A673 (cell line): ENCODE data around the gene PER2. TPM values are rescaled to one million over a fixed set of nuclear protein-coding genes. Genes with fewer than 3 reads are reported as not detected.
A peak's percentile ranks its signal among the peaks of the same experiment; 100 is the strongest.

Experiments
- BruUV-seq: library from RNA; stranded (reverse); fragments of 400-500 nt; replicated peaks from 2 replicates; lab custom pipeline; 2021; lab: Mats Ljungman, UMichigan
- CTCF ChIA-PET: fragments of 300-600 bp; sonication (Branson Sonifier 250); formaldehyde crosslinking; loops from one replicate; lab custom pipeline; 2022; ENCODE audit warnings: antibody characterized with exemption; lab: Charles Lee
- POLR2A ChIA-PET: fragments of 300-600 bp; sonication (Branson Sonifier 250); formaldehyde crosslinking; loops from one replicate; lab custom pipeline; 2022; ENCODE audit warnings: antibody characterized with exemption; ENCODE audit not compliant: low non-redundant PET; lab: Charles Lee
- DNase-seq: peaks from one replicate; pipeline ENCODE4 v3.0.0-alpha.2; 2015; ENCODE audit warnings: low spot score
- H3K27ac ChIP-seq: fragments of 200-600 bp; sonication (generic); 2 replicates; pipeline ENCODE4 v1.5.1; 2016; ENCODE audit warnings: mixed run types, low read depth, mild to moderate bottlenecking, mixed read lengths, antibody characterized with exemption, low read length; ENCODE audit not compliant: poor library complexity, severe bottlenecking
- H3K27me3 ChIP-seq: fragments of 200-600 bp; sonication (generic); replicated peaks from 2 replicates; pipeline ENCODE4 v1.6.1; 2017; ENCODE audit warnings: mixed run types, low read depth, mild to moderate bottlenecking, mixed read lengths, antibody characterized with exemption, low read length; ENCODE audit not compliant: insufficient read depth, poor library complexity
- H3K36me3 ChIP-seq: fragments of 200-600 bp; sonication (generic); 2 replicates; pipeline ENCODE4 v1.6.1; 2016; ENCODE audit warnings: mixed run types, mild to moderate bottlenecking, mixed read lengths, antibody characterized with exemption, low read length; ENCODE audit not compliant: insufficient read depth, poor library complexity, severe bottlenecking
- H3K4me1 ChIP-seq: fragments of 200-600 bp; sonication (generic); 2 replicates; pipeline ENCODE4 v1.6.1; 2017; ENCODE audit warnings: mixed run types, mild to moderate bottlenecking, mixed read lengths, antibody characterized with exemption, low read length; ENCODE audit not compliant: insufficient read depth, poor library complexity, severe bottlenecking
- H3K4me3 ChIP-seq: fragments of 200-600 bp; sonication (generic); 2 replicates; pipeline ENCODE4 v1.5.1; 2016; ENCODE audit warnings: low read depth, mixed run types, mild to moderate bottlenecking, mixed read lengths, low read length; ENCODE audit not compliant: poor library complexity, severe bottlenecking
- H3K9me3 ChIP-seq: fragments of 200-600 bp; sonication (generic); 2 replicates; pipeline ENCODE4 v1.6.1; 2016; ENCODE audit warnings: mixed run types, low read depth, mild to moderate bottlenecking, mixed read lengths, antibody characterized with exemption, low read length; ENCODE audit not compliant: poor library complexity, severe bottlenecking
- EZH2 ChIP-seq: fragments of 200-600 bp; sonication (generic); IDR thresholded peaks from 2 replicates; pipeline ENCODE4 v1.6.1; 2017; ENCODE audit warnings: borderline replicate concordance, low read depth, mild to moderate bottlenecking, mixed read lengths, antibody characterized with exemption, low read length; ENCODE audit not compliant: poor library complexity, severe bottlenecking
- intact Hi-C: fragments of 100-400 bp; cut with micrococcal nuclease; formaldehyde crosslinking; loops from one replicate; pipeline ENCODE4 v1.10.0; 2022; ENCODE audit not compliant: unreplicated experiment
- total RNA-seq: library from RNA; stranded (reverse); gene quantifications from 2 replicates; pipeline ENCODE4 v1.2.3, GENCODE V29; 2021
- TF ChIP-seq, protein P1 (sequence below): fragments of 300-800, 200-600 bp; sonication (generic); conservative IDR thresholded peaks from 2 replicates; pipeline ENCODE4 v1.5.1; 2017; ENCODE audit warnings: low read depth, mild to moderate bottlenecking, antibody characterized with exemption, low read length, moderate library complexity, mixed read lengths

The PER2 gene
- total RNA-seq, 1 experiment from 2014 or later: 7.5 TPM

GRCh38 chr2:238203094-238203972 is 85.1 kb downstream of the PER2 start, which contains the start of gene ILKAP:
ILKAP (minus strand) TSS chr2:238203695; CDS start chr2:238203553, 142 bp downstream.
- H3K27me3 ChIP-seq: peaks cover 2% of the 10 kb centered on the region
- no TSS peak for BruUV-seq
- intact Hi-C loops: no loop called here
- no peaks in the 10 kb centered on the region for H3K36me3 ChIP-seq
- H3K4me1 ChIP-seq: peaks cover 21% of the 10 kb centered on the region
- TF ChIP-seq EZH2: no peak
- TF ChIP-seq, protein P1, sequence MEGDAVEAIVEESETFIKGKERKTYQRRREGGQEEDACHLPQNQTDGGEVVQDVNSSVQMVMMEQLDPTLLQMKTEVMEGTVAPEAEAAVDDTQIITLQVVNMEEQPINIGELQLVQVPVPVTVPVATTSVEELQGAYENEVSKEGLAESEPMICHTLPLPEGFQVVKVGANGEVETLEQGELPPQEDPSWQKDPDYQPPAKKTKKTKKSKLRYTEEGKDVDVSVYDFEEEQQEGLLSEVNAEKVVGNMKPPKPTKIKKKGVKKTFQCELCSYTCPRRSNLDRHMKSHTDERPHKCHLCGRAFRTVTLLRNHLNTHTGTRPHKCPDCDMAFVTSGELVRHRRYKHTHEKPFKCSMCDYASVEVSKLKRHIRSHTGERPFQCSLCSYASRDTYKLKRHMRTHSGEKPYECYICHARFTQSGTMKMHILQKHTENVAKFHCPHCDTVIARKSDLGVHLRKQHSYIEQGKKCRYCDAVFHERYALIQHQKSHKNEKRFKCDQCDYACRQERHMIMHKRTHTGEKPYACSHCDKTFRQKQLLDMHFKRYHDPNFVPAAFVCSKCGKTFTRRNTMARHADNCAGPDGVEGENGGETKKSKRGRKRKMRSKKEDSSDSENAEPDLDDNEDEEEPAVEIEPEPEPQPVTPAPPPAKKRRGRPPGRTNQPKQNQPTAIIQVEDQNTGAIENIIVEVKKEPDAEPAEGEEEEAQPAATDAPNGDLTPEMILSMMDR: no peak
- peak within 1 kb of the TSS; percentile 91 for H3K27ac ChIP-seq
- H3K4me3 ChIP-seq: peak within 1 kb of the TSS; percentile 92
- no peaks in the 10 kb centered on the region for H3K9me3 ChIP-seq
- ChIA-PET CTCF (interaction anchor here (0.6 kb wide), 1 partner anchor 18 kb away, joined by 4 read pairs; no protein-coding TSS in a partner anchor), POLR2A (no interaction called here)
- peak; percentile 91 for DNase-seq

- TSS peak; percentile 35 for BruUV-seq
- intact Hi-C loops: no loop called here
- Histone ChIP-seq H3K4me3 (peak overlapping the region; percentile 92), H3K4me1 (peaks cover 21% of the 10 kb centered on the region), H3K9me3 (no peaks in the 10 kb centered on the region), H3K27ac (peak overlapping the region; percentile 91), H3K27me3 (no peaks in the 10 kb centered on the region), H3K36me3 (no peaks in the 10 kb centered on the region)
- ChIA-PET CTCF (interaction anchor here (0.6 kb wide), 1 partner anchor 19 kb away, joined by 4 read pairs; no protein-coding TSS in a partner anchor), POLR2A (no interaction called here)
- peak; percentile 19 for DNase-seq
- TF ChIP-seq, protein P1: no peak
- no peak for TF ChIP-seq EZH2
These were observed 85.9 kb downstream of the PER2 start for GRCh38 chr2:238202326-238203093.

Other genes starting within 250 kb of the PER2 start
- gene SCLY, start 227.6 kb downstream of the PER2 start, total RNA-seq: 69.9 and 72.4 TPM in 2 replicates
- gene ESPNL, start 188.3 kb downstream of the PER2 start, total RNA-seq: 0.30 and 0.72 TPM in 2 replicates
- gene KLHL30, start 149.9 kb downstream of the PER2 start, total RNA-seq: 0.09 TPM in 1 of 2 replicates, not detected in the other
- 6.1 and 8.6 TPM in 2 replicates for gene ERFE, start 129.6 kb downstream of the PER2 start, total RNA-seq
- gene ILKAP, start 84.9 kb downstream of the PER2 start, total RNA-seq: 65.1 and 71.6 TPM in 2 replicates
- gene HES6, start 48.6 kb downstream of the PER2 start, total RNA-seq: 17.2 and 26.9 TPM in 2 replicates
- gene TRAF3IP1, start 31.9 kb upstream of the PER2 start, total RNA-seq: 23.0 and 24.5 TPM in 2 replicates
- gene ASB1, start 138.3 kb upstream of the PER2 start, total RNA-seq: 36.9 and 43.7 TPM in 2 replicates